ENCODE results near the gene PURA. TPM values are rescaled to one million over a fixed set of nuclear protein-coding genes. Genes with fewer than 3 reads are reported as not detected.

PURA gene
- total RNA-seq, 1 experiment from 2014 or later, result 9.5 TPM

DNA sequence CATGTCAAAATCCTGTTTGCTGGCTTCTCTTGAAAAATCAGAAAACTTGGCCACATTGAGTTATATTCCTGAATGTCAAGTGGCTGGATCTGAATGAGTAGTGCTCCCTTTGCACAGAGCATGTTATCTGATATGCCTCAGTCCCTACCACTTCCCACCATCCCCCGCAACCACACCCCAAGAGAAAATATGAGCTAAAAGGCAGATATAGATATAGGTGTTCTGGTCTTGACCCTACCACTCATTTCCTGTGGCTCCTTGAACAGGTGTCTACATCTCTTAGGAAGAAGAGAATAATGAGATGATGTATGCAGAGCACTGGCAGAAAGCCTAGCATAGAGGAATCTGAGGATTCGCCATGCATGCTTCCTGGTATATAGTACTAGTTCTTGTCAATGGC, 54.5 kb downstream of the PURA start:
- no TSS peak for BruUV-seq (replicated peaks)
- Histone ChIP-seq H3K27me3 (replicated peaks; ENCODE audit: insufficient read depth, low read depth, low read length, poor library complexity) (no peaks in the 10 kb centered on the region), H3K4me3 (ENCODE audit: low read depth, low read length, poor library complexity, severe bottlenecking) (no peak overlapping the region), H3K4me1 (ENCODE audit: insufficient read depth, low read length, poor library complexity, severe bottlenecking) (no peaks in the 10 kb centered on the region), H3K36me3 (ENCODE audit: insufficient read depth, low read length, poor library complexity, severe bottlenecking) (no peaks in the 10 kb centered on the region), H3K27ac (ENCODE audit: low read depth, low read length, poor library complexity, severe bottlenecking) (no peak overlapping the region), H3K9me3 (ENCODE audit: low read depth, low read length, poor library complexity, severe bottlenecking) (no peaks in the 10 kb centered on the region)
- TF ChIP-seq EZH2 (IDR thresholded peaks at IDR 0.05; ENCODE audit: borderline replicate concordance, low read depth, low read length, poor library complexity, severe bottlenecking), result no peak
- TF ChIP-seq, protein P1, sequence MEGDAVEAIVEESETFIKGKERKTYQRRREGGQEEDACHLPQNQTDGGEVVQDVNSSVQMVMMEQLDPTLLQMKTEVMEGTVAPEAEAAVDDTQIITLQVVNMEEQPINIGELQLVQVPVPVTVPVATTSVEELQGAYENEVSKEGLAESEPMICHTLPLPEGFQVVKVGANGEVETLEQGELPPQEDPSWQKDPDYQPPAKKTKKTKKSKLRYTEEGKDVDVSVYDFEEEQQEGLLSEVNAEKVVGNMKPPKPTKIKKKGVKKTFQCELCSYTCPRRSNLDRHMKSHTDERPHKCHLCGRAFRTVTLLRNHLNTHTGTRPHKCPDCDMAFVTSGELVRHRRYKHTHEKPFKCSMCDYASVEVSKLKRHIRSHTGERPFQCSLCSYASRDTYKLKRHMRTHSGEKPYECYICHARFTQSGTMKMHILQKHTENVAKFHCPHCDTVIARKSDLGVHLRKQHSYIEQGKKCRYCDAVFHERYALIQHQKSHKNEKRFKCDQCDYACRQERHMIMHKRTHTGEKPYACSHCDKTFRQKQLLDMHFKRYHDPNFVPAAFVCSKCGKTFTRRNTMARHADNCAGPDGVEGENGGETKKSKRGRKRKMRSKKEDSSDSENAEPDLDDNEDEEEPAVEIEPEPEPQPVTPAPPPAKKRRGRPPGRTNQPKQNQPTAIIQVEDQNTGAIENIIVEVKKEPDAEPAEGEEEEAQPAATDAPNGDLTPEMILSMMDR (conservative IDR thresholded peaks at IDR 0.05; ENCODE audit: low read depth, low read length), result no peak
- ChIA-PET CTCF (no interaction called here), POLR2A (ENCODE audit: low non-redundant PET) (no interaction called here)
- intact Hi-C loops (cut with micrococcal nuclease; ENCODE audit: unreplicated experiment), result no loop called here
- no peak for DNase-seq (ENCODE audit: low spot score)

DNA sequence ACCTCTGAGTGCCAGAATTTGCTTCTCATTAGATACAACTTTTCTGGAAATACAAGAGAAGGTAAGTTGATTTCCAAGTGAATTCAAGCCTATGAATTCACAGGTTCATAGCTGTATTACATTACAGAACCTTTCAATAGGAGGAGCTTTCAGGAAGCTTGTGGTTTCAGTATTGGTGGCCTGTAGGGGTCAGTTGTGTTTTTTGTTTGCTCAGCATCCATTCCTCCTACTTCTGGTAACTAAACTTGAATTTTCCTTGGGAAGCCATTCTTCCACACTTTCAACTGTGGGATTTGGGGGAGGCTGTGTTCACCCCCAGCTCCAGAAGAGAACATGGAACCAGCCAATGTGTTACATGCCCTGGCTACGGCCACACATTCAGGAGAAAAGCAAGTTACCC, 55.5 kb downstream of the PURA start:
- H3K4me1 ChIP-seq (ENCODE audit: insufficient read depth, low read length, poor library complexity, severe bottlenecking), result peaks cover 2% of the 10 kb centered on the region
- CTCF ChIA-PET, result interaction anchor here (0.6 kb wide), 1 partner anchor 160 kb away, joined by 6 read pairs; no protein-coding TSS in a partner anchor
- intact Hi-C loops (cut with micrococcal nuclease; ENCODE audit: unreplicated experiment), result no loop called here
- H3K4me3 ChIP-seq (ENCODE audit: low read depth, low read length, poor library complexity, severe bottlenecking), result no peak overlapping the region
- H3K27ac ChIP-seq (ENCODE audit: low read depth, low read length, poor library complexity, severe bottlenecking), result no peak overlapping the region
- H3K9me3 ChIP-seq (ENCODE audit: low read depth, low read length, poor library complexity, severe bottlenecking), result no peaks in the 10 kb centered on the region
- POLR2A ChIA-PET (ENCODE audit: low non-redundant PET), result no interaction called here
- no peak for DNase-seq (ENCODE audit: low spot score)
- no peaks in the 10 kb centered on the region for H3K27me3 ChIP-seq (replicated peaks; ENCODE audit: insufficient read depth, low read depth, low read length, poor library complexity)
- H3K36me3 ChIP-seq (ENCODE audit: insufficient read depth, low read length, poor library complexity, severe bottlenecking), result no peaks in the 10 kb centered on the region
- TF ChIP-seq, protein P1 (conservative IDR thresholded peaks at IDR 0.05; ENCODE audit: low read depth, low read length), result no peak
- no peak for TF ChIP-seq EZH2 (IDR thresholded peaks at IDR 0.05; ENCODE audit: borderline replicate concordance, low read depth, low read length, poor library complexity, severe bottlenecking)
- no TSS peak for BruUV-seq (replicated peaks)

GRCh38 chr5:140172483-140172882, 58.6 kb downstream of the PURA start:
- H3K9me3 ChIP-seq (ENCODE audit: low read depth, low read length, poor library complexity, severe bottlenecking), result no peaks in the 10 kb centered on the region
- no TSS peak for BruUV-seq (replicated peaks)
- ChIA-PET POLR2A (ENCODE audit: low non-redundant PET) (no interaction called here), CTCF (no interaction called here)
- no peak for TF ChIP-seq EZH2 (IDR thresholded peaks at IDR 0.05; ENCODE audit: borderline replicate concordance, low read depth, low read length, poor library complexity, severe bottlenecking)
- TF ChIP-seq, protein P1 (conservative IDR thresholded peaks at IDR 0.05; ENCODE audit: low read depth, low read length), result no peak
- no peak overlapping the region for H3K4me3 ChIP-seq (ENCODE audit: low read depth, low read length, poor library complexity, severe bottlenecking)
- no peaks in the 10 kb centered on the region for H3K27me3 ChIP-seq (replicated peaks; ENCODE audit: insufficient read depth, low read depth, low read length, poor library complexity)
- DNase-seq (ENCODE audit: low spot score), result no peak
- H3K4me1 ChIP-seq (ENCODE audit: insufficient read depth, low read length, poor library complexity, severe bottlenecking), result peaks cover 8% of the 10 kb centered on the region
- H3K36me3 ChIP-seq (ENCODE audit: insufficient read depth, low read length, poor library complexity, severe bottlenecking), result no peaks in the 10 kb centered on the region
- H3K27ac ChIP-seq (ENCODE audit: low read depth, low read length, poor library complexity, severe bottlenecking), result no peak overlapping the region
- intact Hi-C loops (cut with micrococcal nuclease; ENCODE audit: unreplicated experiment), result no loop called here

Data from A673 (cell line).